DND-41 (cell line): ENCODE results near the gene COL23A1.

Experiments
- EZH2 ChIP-seq: IDR thresholded peaks from 3 replicates; pipeline ENCODE4 v1.6.1; 2012; ENCODE audit warnings: borderline replicate concordance, low read depth, mild to moderate bottlenecking, moderate library complexity, low read length, inconsistent platforms; ENCODE audit not compliant: severe bottlenecking
- TF ChIP-seq, protein P1 (sequence below): IDR thresholded peaks from 2 replicates; pipeline ENCODE4 v1.5.1; 2012; ENCODE audit warnings: borderline replicate concordance, low read length, moderate library complexity, mild to moderate bottlenecking; ENCODE audit not compliant: poor library complexity, severe bottlenecking; ENCODE audit errors: extremely low read depth

DNA sequence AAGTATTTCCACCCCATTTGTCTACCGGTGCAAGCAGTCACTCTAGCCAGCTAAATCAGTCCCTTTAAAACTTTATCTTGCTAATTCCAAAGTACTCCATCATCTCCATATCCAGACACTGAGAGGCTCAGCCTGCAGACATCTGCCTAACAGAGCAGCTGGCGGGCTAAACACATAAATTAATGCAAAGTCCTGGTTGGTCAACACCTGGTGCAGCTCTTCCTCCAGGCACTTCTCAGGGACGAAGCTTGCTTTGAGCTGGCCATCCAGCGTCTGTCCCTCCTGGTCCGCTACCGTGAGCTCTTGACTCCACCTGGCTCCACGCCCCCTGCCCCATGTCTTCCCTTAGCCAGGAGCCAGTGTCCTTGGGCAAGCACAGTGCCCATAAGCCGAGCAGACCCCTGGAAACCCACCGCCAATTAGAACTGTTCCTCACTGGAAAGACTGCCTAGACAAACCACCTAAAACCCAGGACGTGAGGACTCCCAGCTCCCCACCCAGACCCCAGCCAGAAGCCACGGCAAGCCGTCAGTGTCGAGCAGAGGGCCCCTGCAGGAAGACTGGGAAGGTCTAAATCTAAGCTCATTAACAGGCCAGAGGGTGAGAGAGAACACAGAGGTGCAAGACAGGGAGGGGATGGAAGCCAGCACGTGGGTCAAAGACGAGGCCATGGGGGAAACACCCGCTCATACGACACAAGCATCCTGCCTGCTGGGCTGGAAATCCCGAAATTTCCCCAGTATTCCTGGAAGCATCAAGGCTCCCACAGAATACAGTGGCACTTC, 120.0 kb downstream of the COL23A1 start:
- TF ChIP-seq, protein P1, sequence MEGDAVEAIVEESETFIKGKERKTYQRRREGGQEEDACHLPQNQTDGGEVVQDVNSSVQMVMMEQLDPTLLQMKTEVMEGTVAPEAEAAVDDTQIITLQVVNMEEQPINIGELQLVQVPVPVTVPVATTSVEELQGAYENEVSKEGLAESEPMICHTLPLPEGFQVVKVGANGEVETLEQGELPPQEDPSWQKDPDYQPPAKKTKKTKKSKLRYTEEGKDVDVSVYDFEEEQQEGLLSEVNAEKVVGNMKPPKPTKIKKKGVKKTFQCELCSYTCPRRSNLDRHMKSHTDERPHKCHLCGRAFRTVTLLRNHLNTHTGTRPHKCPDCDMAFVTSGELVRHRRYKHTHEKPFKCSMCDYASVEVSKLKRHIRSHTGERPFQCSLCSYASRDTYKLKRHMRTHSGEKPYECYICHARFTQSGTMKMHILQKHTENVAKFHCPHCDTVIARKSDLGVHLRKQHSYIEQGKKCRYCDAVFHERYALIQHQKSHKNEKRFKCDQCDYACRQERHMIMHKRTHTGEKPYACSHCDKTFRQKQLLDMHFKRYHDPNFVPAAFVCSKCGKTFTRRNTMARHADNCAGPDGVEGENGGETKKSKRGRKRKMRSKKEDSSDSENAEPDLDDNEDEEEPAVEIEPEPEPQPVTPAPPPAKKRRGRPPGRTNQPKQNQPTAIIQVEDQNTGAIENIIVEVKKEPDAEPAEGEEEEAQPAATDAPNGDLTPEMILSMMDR: no peak
- no peak for TF ChIP-seq EZH2
